SU-DHL-6 (cell line): ENCODE measurements around the gene RABGAP1.

Source experiments
- H2AFZ ChIP-seq: fragments of 200-600 bp; sonication (generic); 2 replicates; pipeline ENCODE4 v1.6.1; 2014; ENCODE audit warnings: low read depth, mild to moderate bottlenecking, moderate library complexity, mixed read lengths, antibody characterized with exemption, low read length; ENCODE audit not compliant: severe bottlenecking
- H3F3A ChIP-seq: fragments of 200-600 bp; shearing (Covaris generic); 2 replicates; pipeline ENCODE4 v1.6.0; 2016; ENCODE audit warnings: antibody characterized with exemption, mild to moderate bottlenecking; ENCODE audit not compliant: insufficient read depth
- H3K27ac ChIP-seq: fragments of 200-600 bp; sonication (generic); 2 replicates; pipeline ENCODE4 v1.5.1; 2016; ENCODE audit warnings: low read depth, mild to moderate bottlenecking, low read length, moderate library complexity, mixed read lengths
- H3K27me3 ChIP-seq: fragments of 200-600 bp; sonication (generic), shearing (Covaris generic); 2 replicates; pipeline ENCODE4 v1.6.0; 2014; ENCODE audit warnings: mild to moderate bottlenecking, low read length
- H3K36me3 ChIP-seq: fragments of 200-600 bp; sonication (generic); 2 replicates; pipeline ENCODE4 v1.6.1; 2014; ENCODE audit warnings: mild to moderate bottlenecking, low read length, mixed read lengths
- H3K4me2 ChIP-seq: fragments of 300-600, 200-600 bp; shearing (Covaris generic), sonication (generic); 2 replicates; pipeline ENCODE4 v1.6.0; 2014; ENCODE audit warnings: low read length, low read depth, mild to moderate bottlenecking; ENCODE audit not compliant: poor library complexity, severe bottlenecking
- H3K4me3 ChIP-seq: fragments of 200-600 bp; sonication (generic); 2 replicates; pipeline ENCODE4 v1.5.1; 2014; ENCODE audit warnings: antibody characterized with exemption, low read length, mild to moderate bottlenecking, mixed read lengths; ENCODE audit not compliant: insufficient read depth, poor library complexity, severe bottlenecking
- H3K79me2 ChIP-seq: fragments of 200-600 bp; sonication (generic); 2 replicates; pipeline ENCODE4 v1.6.1; 2014; ENCODE audit warnings: mild to moderate bottlenecking, low read length, moderate library complexity; ENCODE audit not compliant: insufficient read depth
- H3K9ac ChIP-seq: fragments of 200-600 bp; sonication (generic); 2 replicates; pipeline ENCODE4 v1.7.0; 2014; ENCODE audit warnings: mild to moderate bottlenecking, low read length
- H3K9me2 ChIP-seq: fragments of 200-600 bp; sonication (generic); replicated peaks from 2 replicates; pipeline ENCODE4 v1.6.1; 2014; ENCODE audit warnings: low read length; ENCODE audit not compliant: insufficient read depth
- H3K9me3 ChIP-seq: fragments of 200-600 bp; sonication (generic); 2 replicates; pipeline ENCODE4 v1.6.1; 2014; ENCODE audit warnings: low read length, mixed read lengths; ENCODE audit not compliant: insufficient read depth
- H4K20me1 ChIP-seq: fragments of 200-600 bp; sonication (generic); 2 replicates; pipeline ENCODE4 v1.6.1; 2014; ENCODE audit warnings: low read depth, mild to moderate bottlenecking, antibody characterized with exemption, low read length, moderate library complexity, mixed read lengths
- EZH2phosphoT487 ChIP-seq: fragments of 200-600 bp; sonication (generic), shearing (Covaris generic); conservative IDR thresholded peaks from 2 replicates; pipeline ENCODE4 v1.6.1; 2018; ENCODE audit warnings: mild to moderate bottlenecking, antibody characterized with exemption, low read length, moderate library complexity, mixed read lengths
- TF ChIP-seq, protein P1 (sequence below): fragments of 200-600 bp; sonication (generic); IDR thresholded peaks from one replicate; pipeline ENCODE4 v1.5.1; 2017; ENCODE audit warnings: antibody characterized with exemption, mild to moderate bottlenecking, low read length, moderate library complexity; ENCODE audit not compliant: insufficient read depth, poor library complexity, severe bottlenecking

The RABGAP1 gene

DNA sequence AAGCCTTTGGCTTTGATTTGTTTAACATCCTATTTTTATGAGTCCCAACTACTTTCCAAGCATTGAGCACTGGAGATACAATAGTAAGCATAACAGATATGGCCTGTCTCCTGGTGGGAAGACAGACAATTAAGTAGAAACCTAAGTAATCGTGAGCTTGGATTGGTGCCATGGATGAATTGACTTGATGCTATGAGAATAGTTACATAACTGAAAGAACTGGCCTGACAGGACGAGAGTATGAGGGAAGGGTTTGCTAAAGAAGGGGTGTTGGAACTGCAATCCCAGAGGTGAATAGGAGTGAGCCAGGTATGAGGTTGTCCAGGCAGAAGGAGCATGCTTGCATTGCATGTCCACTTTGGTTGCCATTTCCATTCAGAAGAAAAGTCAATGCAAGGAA is 145.1 kb downstream of the RABGAP1 start:
- no peak overlapping the region for H2AFZ ChIP-seq
- no peak overlapping the region for H3K27ac ChIP-seq
- no peak overlapping the region for H3K4me2 ChIP-seq
- no peaks in the 10 kb centered on the region; the same call in 1 of the 2 replicates for H3K36me3 ChIP-seq
- H3K79me2 ChIP-seq = no peaks in the 10 kb centered on the region
- H4K20me1 ChIP-seq = no peaks in the 10 kb centered on the region
- TF ChIP-seq EZH2phosphoT487 = no peak
- TF ChIP-seq, protein P1, sequence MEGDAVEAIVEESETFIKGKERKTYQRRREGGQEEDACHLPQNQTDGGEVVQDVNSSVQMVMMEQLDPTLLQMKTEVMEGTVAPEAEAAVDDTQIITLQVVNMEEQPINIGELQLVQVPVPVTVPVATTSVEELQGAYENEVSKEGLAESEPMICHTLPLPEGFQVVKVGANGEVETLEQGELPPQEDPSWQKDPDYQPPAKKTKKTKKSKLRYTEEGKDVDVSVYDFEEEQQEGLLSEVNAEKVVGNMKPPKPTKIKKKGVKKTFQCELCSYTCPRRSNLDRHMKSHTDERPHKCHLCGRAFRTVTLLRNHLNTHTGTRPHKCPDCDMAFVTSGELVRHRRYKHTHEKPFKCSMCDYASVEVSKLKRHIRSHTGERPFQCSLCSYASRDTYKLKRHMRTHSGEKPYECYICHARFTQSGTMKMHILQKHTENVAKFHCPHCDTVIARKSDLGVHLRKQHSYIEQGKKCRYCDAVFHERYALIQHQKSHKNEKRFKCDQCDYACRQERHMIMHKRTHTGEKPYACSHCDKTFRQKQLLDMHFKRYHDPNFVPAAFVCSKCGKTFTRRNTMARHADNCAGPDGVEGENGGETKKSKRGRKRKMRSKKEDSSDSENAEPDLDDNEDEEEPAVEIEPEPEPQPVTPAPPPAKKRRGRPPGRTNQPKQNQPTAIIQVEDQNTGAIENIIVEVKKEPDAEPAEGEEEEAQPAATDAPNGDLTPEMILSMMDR = no peak
- no peaks in the 10 kb centered on the region for H3K9me2 ChIP-seq
- no peaks in the 10 kb centered on the region for H3K27me3 ChIP-seq
- 0 out of 2 replicates have a peak, but pooled peaks cover 5% of the 10 kb centered on the region for H3F3A ChIP-seq
- H3K4me3 ChIP-seq = no peak overlapping the region
- no peaks in the 10 kb centered on the region for H3K9me3 ChIP-seq
- no peak overlapping the region for H3K9ac ChIP-seq

DNA sequence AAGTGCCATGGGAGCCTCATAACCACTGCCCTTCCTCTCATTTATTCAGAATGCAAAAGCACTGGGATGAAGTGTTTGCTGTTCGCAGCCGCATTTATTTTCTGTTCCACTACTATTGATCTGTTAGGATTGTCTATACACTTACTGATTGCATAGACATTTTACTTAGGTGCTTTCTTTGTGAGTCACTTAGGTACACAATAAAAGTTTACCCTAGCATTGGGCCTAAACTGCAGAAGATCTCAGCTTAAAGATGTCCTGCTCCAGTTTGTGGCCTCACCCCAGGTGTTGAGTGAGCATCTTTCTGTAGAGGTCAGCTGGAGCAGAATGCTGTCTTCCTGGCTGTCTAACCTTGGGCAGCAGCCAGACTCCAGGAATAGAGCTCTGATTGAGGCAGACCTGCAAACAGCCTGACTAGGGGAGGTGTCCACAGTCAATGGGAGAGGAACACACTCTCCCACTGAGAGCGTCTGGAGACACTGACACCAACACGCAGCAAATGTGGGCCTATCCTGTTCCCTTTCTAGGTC is 146.6 kb downstream of the RABGAP1 start:
- TF ChIP-seq, protein P1 = no peak
- no peak for TF ChIP-seq EZH2phosphoT487
- Histone ChIP-seq H3K36me3 (peaks cover 9% of the 10 kb centered on the region; the same call in 1 of the 2 replicates), H3K9ac (no peak overlapping the region)

DNA sequence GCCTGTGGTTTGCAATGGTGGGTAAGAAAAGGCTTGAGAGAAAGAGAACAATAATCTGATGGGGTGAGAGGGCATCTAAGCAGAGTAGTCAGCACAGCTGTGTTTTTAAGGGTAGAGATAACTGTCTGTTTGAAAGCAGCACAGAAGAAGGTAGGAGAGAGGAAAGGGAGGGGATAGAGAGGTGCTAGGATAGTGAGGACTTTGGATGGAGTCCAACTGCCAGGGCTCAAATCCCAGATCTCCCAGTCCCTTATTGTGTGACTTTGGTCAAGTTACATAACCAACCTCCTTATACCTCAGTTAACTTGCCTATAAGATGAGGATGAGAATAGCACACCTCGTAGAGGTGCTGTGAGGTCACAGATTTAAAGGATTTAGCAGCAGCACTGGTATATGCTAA is 148.2 kb downstream of the RABGAP1 start:
- Histone ChIP-seq H3K4me3 (no peak overlapping the region), H3K9ac (no peak overlapping the region), H3K9me2 (no peaks in the 10 kb centered on the region), H3K79me2 (no peaks in the 10 kb centered on the region), H2AFZ (no peak overlapping the region), H3K27ac (peak overlapping the region; percentile 59; the same call in 1 of the 2 replicates), H3K9me3 (no peaks in the 10 kb centered on the region), H4K20me1 (no peaks in the 10 kb centered on the region), H3F3A (0 out of 2 replicates have a peak, but pooled peaks cover 5% of the 10 kb centered on the region), H3K36me3 (peaks cover 13% of the 10 kb centered on the region), H3K27me3 (no peaks in the 10 kb centered on the region), H3K4me2 (peak overlapping the region; percentile 24)
- TF ChIP-seq, protein P1 = no peak
- TF ChIP-seq EZH2phosphoT487 = no peak

More for the DNA sequence above, 146.6 kb downstream of the RABGAP1 start:
- no peak overlapping the region for H3K27ac ChIP-seq
- H3K79me2 ChIP-seq = no peaks in the 10 kb centered on the region
- H2AFZ ChIP-seq = no peak overlapping the region
- H3K9me2 ChIP-seq = no peaks in the 10 kb centered on the region
- H3K27me3 ChIP-seq = no peaks in the 10 kb centered on the region
- H3F3A ChIP-seq = 0 out of 2 replicates have a peak, but pooled peaks cover 5% of the 10 kb centered on the region
- no peak overlapping the region for H3K4me3 ChIP-seq
- no peaks in the 10 kb centered on the region for H4K20me1 ChIP-seq
- no peaks in the 10 kb centered on the region for H3K9me3 ChIP-seq
- no peak overlapping the region for H3K4me2 ChIP-seq
